ENCODE measurements around the gene XIRP2. TPM values are rescaled to one million over a fixed set of nuclear protein-coding genes. Genes with fewer than 3 reads are reported as not detected.
"Not testable (repeated sequence)": the region's sequence is repeated elsewhere in the genome, so short reads cannot be mapped to it uniquely, and the experiment has no call there.

Gene XIRP2
- total RNA-seq, 1 experiment from 2014 or later = not detected

DNA sequence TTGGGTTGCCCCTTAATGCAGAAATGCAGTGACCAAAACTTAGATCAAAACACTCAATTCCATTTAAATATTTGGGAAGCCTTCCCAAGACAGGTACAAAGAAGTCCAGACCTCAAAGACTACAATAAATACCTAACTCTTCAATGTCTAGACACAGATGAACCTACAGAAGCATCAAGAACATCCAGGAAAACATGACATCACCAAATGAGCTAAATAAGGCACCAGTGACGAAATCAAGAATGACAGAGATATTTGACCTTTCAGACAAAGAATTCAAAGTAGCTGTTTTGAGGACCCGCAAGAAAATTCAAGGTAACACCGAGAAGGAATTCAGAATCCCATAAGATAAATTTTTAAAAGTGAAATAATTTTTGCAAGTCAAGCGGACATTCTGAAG, 140.2 kb downstream of the XIRP2 start:
- DNase-seq (ENCODE audit: low spot score) = no peak

DNA sequence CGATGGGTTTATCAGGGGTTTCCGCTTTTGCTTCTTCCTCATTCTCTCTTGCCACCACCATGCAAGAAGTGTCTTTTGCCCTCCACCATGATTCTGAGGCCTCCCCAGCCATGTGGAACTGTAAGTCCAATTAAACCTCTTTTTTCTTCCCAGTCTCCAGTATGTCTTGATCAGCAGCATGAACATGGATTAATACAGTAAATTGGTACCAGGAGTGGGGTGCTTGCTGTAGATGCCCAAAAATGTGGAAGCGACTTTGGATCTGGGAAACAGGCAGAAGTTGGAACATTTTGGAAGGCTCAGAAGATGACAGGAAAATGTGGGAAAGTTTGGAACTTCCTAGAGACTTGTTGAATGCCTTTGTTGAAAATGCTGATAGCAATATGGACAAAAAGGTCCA, 146.7 kb downstream of the XIRP2 start:
- not testable (repeated sequence) for DNase-seq (ENCODE audit: low spot score)

DNA sequence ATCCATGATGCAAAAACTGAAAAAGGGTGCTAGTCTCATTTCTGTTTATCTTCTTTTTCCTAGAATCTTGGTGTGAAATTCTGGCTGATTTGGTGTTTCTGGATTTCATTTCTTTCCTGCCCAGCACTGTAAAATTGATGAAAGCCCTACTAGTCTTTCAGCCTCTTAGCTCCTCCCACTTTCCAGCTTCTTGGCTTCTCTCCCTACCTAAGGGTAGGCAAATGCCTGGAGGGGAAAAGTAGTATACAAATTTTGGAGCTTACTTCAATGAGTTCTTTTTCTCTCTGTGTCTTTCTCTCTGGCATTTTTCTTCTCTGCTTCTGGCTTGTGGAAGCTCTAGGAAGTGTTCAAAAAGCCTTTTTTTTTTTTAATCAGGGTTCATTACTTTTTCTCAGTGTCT, 160.5 kb downstream of the XIRP2 start:
- no peak for DNase-seq (ENCODE audit: low spot score)

DNA sequence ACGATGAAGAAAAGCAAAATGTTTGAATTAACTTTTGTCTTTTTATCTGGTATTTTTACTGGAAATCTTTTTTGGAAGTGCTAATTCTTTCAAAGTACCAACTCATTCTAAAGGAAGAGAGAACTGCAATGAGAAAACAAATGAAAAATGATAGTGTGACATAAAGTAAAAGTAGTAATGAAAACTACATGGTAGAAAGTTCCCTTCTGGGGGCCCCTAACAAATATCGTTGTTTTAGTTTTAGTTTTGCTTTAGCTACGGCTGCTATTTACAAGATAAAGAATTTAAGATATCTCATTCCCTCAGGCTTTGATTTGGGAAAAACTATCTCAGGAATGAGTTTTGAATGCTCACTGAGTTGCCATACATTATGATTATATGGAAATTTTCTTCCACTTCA, 161.4 kb downstream of the XIRP2 start:
- DNase-seq (ENCODE audit: low spot score) = no peak

DNA sequence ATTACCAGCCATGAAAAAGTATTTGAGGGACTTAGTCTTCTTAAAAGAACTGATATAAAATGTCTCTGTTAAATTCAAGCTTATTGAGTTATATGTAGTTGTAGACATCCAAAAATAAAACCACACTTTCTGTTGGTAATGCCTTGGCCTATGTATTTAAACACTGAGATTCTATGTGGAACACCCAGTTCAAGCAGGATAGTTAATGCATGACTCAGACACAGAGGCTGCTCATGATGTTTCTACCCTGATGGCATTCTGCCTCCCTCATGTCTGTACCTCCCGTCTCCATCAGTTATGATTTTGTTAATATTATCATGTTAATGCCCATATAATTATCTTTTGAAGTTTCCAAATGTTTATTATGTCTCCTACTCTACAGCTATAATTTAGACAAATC, 164.5 kb downstream of the XIRP2 start:
- no peak for DNase-seq (ENCODE audit: low spot score)

DNA sequence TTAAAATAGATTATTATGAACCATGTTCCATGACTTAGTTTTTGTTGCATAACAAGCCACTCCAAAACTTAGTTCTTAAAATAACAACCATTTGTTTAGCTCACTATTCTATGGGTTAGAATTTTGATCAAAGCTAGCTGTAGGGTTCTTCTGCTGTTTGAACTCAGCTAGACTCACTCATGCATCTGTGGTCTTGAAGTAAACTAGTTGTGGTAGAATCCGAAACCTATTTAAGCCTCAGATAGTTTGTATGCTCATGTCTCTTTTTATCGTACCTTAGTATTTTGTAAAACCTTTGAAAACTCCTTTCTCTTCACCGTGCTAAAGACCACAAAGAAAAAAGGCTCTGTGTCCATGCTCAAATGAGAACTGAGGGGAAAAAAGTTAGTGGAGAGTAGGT, 166.6 kb downstream of the XIRP2 start:
- DNase-seq (ENCODE audit: low spot score) = no peak

DNA sequence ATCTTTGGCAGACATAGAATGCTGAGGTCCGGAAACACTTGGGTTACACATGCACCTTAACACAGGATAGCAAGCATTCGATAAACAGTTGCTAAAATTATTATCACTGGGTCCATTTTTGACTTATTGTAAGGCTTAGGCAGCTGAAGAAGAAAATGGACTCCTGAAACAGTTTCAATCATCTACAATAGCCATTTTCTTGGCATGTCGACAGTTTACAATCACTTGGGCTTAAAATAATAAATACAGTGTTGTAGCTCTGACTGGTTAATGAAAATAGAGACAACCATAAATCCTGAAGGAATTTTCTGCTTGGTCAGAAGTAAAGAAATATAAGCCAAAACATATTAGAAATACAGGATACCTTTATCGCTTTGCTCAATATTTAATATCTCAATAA, 169.2 kb downstream of the XIRP2 start:
- no peak for DNase-seq (ENCODE audit: low spot score)

DNA sequence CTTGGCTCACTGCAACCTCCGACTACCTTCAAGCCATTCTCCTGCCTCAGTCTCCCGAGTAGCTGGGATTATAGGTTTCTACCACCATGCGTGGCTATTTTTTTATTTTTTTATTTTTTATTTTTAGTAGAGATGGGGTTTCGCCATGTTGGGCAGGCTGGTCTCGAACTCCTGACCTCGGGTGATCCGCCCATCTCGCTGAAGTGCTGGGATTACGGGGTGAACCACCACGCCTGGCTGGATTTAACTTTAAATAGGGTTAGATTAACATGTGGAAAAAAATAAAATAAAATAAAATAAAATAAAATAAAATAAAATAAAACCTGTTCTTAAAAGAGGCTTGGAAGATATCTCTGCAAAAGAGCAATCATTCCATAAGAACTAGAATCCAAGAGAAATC, 170.9 kb downstream of the XIRP2 start:
- DNase-seq (ENCODE audit: low spot score) = no peak

DNA sequence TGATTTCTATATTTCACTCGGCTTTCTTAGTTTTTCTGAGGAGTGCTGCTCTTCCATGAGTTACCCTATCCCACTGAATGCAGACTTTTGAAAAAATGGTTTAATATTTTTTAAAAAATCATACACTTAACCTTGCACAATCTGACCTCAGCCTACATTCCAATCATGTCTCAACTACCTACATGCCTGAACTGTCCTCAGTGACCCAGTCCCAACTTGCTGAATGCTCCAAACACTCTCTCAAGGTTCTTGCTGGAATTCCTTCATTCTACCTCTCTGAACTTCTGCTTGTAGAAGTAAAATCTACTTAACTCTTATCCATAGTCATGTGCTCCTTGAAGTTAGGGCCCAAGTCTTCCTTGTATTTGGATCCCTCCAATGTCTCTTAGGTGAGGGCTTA, 181.6 kb downstream of the XIRP2 start:
- no peak for DNase-seq (ENCODE audit: low spot score)

DNA sequence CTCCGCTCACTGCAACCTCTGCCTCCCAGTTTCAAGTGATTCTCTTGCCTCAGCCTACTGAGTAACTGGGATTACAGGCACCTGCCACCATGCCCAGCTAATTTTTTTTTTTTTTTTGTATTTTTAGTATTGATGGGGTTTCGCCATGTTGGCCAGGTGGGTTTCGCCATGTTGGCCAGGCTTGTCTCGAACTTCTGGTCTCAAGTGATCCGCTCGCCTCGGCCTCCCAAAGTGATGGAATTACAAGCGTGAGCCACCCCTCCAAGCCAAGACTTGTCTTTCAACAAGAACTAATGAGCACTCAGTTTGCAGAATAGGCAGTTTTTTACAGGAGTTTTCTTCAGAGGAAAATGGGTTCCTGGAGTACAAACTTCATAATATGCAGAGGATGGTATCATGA, 187.4 kb downstream of the XIRP2 start:
- not testable (repeated sequence) for DNase-seq (ENCODE audit: low spot score)

DNA sequence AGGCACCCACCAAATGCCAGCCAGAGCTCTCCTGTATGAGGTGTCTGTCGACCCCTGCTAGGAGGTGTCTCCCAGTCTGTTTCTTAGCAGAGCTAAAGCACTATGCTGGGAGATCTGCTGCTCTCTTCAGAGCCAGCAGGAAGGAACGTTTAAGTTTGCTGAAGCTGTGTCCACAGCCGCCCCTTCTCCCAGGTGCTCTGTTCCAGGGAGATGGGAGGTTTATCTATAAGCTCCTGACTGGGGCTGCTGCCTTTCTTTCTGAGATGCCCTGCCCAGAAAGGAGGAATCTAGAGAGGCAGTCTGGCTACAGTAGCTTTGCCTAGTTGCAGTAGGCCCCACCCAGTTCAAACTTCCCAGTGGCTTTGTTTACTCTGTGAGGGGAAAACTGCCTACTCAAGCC, 210.7 kb downstream of the XIRP2 start:
- DNase-seq (ENCODE audit: low spot score) = not testable (repeated sequence)

DNA sequence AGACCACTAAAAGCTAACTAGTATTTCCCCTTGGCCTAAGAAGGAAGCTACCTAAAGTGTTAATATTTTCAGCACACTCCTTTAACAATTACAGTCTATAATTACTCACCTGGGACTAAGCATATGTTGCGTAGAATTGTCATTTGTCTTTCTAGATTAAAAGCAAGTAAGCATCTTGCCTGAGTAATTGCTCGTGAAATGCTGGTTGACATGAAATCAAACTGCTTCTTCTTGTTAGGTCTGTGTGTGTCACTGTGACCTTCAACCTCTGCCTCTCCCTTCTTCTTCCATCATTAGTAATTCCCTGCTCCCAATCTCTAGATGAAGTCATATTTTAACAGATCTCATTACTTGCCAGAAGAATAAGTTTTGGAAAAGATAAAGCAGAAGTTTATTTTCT, 212.2 kb downstream of the XIRP2 start:
- DNase-seq (ENCODE audit: low spot score) = no peak

DNA sequence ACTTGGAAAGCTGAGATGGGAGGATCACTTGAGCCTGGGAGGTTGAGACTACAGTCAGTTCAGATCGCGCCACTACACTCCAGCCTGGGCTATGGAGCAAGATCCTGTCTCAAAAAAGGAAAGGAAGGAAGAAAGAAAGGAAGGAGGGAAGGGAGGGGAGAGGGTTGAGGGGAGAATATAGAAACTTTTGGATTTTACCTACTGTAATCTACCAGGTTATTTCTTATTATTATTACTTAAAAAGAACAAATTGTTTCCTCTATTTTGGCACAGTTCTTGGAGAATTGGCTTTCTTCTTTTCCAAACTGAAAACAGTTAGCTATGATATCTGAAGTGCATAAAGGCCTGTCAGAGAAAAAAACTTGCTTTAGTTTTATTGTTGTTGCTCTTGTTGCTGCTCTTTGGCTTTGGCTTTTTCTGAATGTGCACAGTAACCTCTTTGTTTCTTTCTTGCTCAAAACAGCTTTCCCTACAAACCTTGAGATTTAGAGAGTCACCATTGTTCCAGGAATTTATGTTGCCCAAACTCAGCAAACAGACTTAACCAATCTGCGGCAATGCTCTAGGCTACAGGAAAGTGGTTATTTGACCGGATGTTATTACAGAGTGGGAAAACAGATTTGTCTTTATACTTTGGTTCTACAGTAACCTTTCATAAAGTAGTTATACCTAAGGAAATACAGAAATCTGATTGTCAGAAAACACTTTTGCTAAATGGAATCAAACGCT, 214.9 kb downstream of the XIRP2 start:
- no peak for DNase-seq (ENCODE audit: low spot score)

DNA sequence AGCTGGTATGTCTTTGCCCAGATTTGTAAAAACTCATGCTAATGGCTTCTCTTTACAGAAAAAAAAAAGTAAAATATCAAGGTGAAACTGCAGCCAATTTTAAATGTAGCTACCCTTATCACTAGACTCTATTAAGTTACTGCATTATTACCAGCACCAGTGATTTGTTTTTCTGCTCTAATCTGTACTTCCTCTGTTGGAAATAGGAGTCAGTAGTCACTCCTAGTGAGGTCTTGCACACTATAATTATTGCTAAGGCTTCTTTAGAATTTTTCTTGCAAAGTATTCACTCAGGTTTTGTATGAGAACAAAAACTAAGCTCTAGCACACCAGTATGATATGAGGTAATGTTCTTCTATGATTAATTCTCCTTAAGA, 215.5 kb downstream of the XIRP2 start:
- DNase-seq (ENCODE audit: low spot score) = no peak

DNA sequence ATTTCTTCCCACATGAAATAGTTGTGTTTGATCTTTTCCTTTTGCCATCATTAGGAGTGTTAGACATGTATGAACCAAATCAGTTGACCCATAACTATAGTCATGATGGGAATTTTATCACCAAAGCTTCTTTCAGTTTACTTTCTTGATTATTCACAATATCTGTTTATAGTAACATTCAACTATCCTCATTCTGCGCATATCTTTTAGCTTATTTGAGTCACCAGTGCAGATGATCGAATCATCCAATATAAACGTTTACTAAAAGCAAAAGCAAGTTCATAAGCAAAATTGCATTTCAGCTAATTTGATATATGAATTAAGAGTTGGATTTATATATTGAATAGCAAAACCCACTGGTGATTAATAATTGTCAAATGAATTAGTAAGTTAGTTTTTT, 216.4 kb downstream of the XIRP2 start:
- no peak for DNase-seq (ENCODE audit: low spot score)

DNA sequence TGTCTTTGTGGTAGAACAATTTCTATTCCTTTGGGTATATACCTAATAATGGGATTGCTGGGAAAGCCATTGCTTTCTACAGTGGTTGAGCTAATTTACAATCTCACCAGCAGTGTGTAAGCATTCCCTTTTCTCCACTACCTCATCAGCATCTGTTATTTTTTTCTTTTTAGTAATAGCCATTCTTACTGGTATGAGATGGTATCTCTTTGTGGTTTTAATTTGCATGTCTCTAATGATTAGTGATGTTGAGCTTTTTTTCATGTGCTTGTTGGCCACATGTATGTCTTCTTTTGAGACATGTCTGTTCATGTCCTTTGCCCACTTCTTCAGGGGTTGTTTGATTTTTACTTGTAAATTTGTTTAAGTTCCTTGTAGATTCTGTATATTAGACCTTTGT, 221.4 kb downstream of the XIRP2 start:
- DNase-seq (ENCODE audit: low spot score) = not testable (repeated sequence)

DNA sequence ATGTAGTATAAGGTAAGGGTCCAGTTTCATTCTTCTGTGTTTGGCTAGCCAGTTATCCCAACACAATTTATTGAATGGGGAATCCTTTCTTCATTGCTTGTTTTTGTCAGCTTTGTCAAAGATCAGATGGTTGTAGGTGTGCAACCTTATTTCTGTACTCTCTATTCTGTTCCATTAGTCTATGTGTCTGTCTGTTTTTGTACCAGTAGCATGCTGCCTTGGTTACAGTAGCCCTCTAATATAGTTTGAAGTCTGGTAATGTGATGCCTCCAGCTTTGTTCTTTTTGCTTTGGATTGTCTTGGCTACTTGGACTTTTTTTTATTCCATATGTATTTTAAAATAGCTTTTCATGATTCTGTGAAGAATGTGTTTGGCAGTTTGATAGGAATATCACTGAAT, 222.1 kb downstream of the XIRP2 start:
- no peak for DNase-seq (ENCODE audit: low spot score)

DNA sequence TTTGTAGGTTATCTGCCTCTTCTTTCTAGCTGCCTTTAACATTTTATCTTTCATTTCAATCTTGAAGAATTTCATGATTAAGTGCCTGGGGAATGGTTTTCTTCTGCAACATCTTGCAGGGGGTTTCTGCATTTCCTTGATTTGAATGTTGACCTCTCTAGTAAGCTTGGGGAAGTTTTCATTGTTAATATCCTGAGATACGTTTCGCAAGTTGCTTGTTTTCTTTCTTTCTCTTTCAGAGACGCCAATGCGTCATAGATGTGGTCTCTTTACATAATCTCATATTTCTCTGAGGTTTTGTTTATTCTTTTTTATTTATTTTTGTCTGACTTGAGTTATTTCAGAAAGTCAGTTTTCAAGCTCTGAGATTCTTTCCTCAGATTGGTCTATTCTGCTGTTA, 225.7 kb downstream of the XIRP2 start:
- DNase-seq (ENCODE audit: low spot score) = no peak

DNA sequence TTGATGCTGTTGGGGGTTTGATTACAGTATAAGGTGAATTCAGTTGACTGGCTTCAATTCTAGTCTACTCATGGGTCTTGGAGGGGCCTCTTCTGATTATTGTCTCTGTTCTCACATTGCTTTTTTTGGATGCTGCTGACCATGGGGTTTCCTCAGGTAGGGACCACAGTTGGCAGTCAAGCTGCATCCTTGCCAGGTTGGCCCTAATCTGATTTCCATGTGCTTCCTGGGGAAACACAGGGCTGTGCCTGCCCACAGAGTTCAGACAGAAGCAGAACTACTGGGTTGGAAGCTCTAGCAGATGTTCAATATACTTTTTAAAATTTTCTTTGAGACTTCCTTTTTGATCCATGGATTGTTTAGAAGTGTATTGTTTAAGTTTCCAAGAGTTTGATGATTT, 227.3 kb downstream of the XIRP2 start:
- DNase-seq (ENCODE audit: low spot score) = no peak

DNA sequence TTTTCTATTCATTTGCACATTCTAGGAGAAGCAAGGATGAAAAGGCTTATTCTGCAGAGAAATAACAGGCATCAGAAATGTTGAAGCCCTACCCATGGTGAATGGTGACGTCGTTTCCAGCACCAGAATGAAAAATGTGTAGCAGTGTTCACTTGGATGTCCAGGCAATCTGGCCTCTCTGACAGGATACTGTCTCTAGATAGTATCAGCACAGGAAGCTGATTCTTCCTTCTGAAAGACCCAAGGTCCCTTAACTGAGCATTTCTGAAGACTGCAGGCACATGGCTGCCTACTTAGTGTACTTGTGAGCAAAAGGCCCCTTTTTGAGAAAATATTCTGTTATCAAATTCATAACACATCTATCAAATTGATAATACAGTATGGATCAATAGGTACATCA, 234.1 kb downstream of the XIRP2 start:
- no peak for DNase-seq (ENCODE audit: low spot score)

DNA sequence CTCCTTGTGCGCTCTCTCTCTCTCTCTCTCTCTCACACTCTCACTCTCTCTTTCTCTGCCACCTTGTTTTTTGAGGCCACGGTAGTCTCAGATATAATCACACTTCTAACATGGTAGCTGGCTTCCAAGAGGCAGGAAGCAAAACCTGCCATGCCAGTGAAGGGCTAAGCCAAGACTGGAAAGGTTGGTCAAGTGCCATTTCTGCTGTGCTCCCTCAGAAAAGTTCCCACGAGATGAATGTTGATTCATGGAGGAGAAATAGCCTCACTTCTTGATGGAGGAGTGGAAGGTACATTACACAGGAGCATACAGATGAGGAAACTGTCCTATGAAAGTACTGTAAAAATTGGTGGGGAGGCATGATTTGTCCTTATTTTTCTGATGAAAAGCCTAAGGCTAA, 237.9 kb downstream of the XIRP2 start:
- no peak for DNase-seq (ENCODE audit: low spot score)

DNA sequence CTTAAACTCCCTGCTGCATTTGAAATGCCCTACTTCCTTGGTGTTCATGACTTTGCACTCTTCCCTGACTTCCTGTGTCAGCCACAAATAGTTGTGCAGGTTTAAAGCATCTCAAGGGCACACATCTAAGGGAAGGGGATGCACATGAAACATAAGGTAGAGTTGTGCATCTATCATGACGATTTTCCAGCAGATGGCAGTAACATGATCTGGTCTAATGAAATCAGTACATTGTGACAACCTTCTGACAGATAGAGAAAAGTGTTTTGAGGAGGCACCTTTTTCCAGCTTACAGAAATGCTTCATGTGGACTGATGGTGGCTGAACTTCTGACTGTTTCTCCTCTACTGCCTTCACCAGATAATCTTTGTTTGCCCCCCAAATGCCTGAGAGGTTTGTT, 238.9 kb downstream of the XIRP2 start:
- peak; percentile 23 for DNase-seq (ENCODE audit: low spot score)

DNA sequence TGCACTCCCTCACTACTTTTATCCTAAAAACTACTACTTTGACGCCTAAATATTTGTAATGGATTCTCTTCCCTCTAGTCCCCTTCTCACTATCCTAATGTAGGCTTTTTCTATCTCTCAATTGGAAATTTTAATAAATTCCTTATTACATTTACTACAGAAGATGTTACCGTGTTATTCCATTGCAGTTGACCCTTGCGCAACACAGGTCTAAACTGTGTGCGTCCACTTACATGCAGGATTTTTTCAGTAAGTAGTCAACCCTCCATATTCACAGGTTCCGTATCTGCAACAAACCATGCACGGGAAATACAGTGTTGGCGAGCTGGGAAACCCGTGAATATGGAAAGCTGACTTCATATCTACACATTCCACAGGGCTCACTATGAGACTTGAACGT, 239.8 kb downstream of the XIRP2 start:
- DNase-seq (ENCODE audit: low spot score) = no peak

DNA sequence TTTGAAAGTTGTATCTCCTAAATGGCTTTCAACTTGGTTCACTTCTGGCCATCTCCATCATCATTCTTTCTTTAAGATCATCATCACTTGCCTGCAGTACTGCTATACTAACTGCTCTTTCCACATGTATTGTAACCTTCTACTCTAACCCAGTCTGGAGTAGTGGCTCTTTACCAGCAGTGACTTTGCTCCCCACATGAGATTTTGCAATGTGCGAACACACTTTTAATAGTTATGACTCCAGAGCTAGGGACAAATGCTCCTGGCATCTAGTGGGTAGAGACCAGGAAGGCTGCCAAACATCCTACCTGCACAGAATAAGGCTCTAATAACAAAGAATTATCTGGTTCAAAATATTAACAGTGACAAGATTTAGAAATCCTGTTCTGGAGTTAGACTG, 243.8 kb downstream of the XIRP2 start:
- no peak for DNase-seq (ENCODE audit: low spot score)

Measured in HT-29 (cell line).